Stimulated activated CD8-positive, alpha-beta memory T cell treated with anti-CD3 and anti-CD28 coated beads, Interleukin-15, amount 100 ng/mL, for 1 hour (primary cell): Measurements from ENCODE around the gene SLFNL1.
A peak's percentile ranks its signal among the peaks of the same experiment; 100 is the strongest.

Experiments
- DNase-seq: peaks from one replicate; pipeline ENCODE4 v3.0.0-alpha.2; 2020; ENCODE audit warnings: low read depth

SLFNL1 gene

GRCh38 chr1:41020109-41020576, 1.4 kb downstream of the SLFNL1 start:
- DNase-seq: no peak

- no peak for DNase-seq
Measured at GRCh38 chr1:41019353-41019745, 2.2 kb downstream of the SLFNL1 start.

- DNase-seq: no peak
Measured at GRCh38 chr1:41018018-41018410, 3.5 kb downstream of the SLFNL1 start.

GRCh38 chr1:41017141-41018017, 4.1 kb downstream of the SLFNL1 start:
- DNase-seq: no peak

GRCh38 chr1:41015897-41016470, 5.5 kb downstream of the SLFNL1 start:
- DNase-seq: no peak

- no peak for DNase-seq
Measured at GRCh38 chr1:41015281-41015896, 6.1 kb downstream of the SLFNL1 start.

- DNase-seq: no peak
Measured at GRCh38 chr1:41014871-41015270, 6.7 kb downstream of the SLFNL1 start.

- DNase-seq: no peak
Measured at GRCh38 chr1:41013796-41014195, 7.7 kb downstream of the SLFNL1 start.

GRCh38 chr1:41013024-41013423, 8.5 kb downstream of the SLFNL1 start:
- no peak for DNase-seq

- DNase-seq: no peak
Measured at GRCh38 chr1:41010345-41010744, 11.2 kb downstream of the SLFNL1 start.

- DNase-seq: no peak
Measured at GRCh38 chr1:41009466-41009865, 12.1 kb downstream of the SLFNL1 start.

GRCh38 chr1:41006942-41007865, 14.3 kb downstream of the SLFNL1 start:
- DNase-seq: no peak

- DNase-seq: no peak
Measured at GRCh38 chr1:41005876-41006275, 15.6 kb downstream of the SLFNL1 start.

GRCh38 chr1:41003640-41004220, 17.8 kb downstream of the SLFNL1 start:
- peak; percentile 80 for DNase-seq

- no peak for DNase-seq
Measured at GRCh38 chr1:41003127-41003639, 18.3 kb downstream of the SLFNL1 start.

- no peak for DNase-seq
Measured at GRCh38 chr1:40998668-40999067, 22.9 kb downstream of the SLFNL1 start.

- DNase-seq: no peak
Measured at GRCh38 chr1:40997096-40997495, 24.4 kb downstream of the SLFNL1 start.

GRCh38 chr1:40989066-40989465, 32.5 kb downstream of the SLFNL1 start:
- no peak for DNase-seq

GRCh38 chr1:40988280-40988679, 33.2 kb downstream of the SLFNL1 start:
- DNase-seq: no peak

- no peak for DNase-seq
Measured at GRCh38 chr1:40987439-40988276, 33.9 kb downstream of the SLFNL1 start.
